ENCODE measurements around the gene MCF2L2. TPM values are rescaled to one million over a fixed set of nuclear protein-coding genes. Genes with fewer than 3 reads are reported as not detected.

MCF2L2 gene
- total RNA-seq, 1 experiment from 2014 or later: 1.7 TPM

- no peaks in the 10 kb centered on the region for H3K79me2 ChIP-seq (ENCODE audit: low read depth)
- peak overlapping the region; percentile 39 for H3K4me2 ChIP-seq
- no peak overlapping the region for H3K4me3 ChIP-seq
- CTCF ChIA-PET: interaction anchor here (0.6 to 0.7 kb wide), 2 partner anchors 841 to 1924 kb away, joined by 3 to 4 read pairs; no protein-coding TSS in a partner anchor
- intact Hi-C loops (cut with micrococcal nuclease; ENCODE audit: unreplicated experiment): no loop called here
- H3K36me3 ChIP-seq (ENCODE audit: low read depth): no peaks in the 10 kb centered on the region
- H3K9me2 ChIP-seq (ENCODE audit: insufficient read depth): no peaks in the 10 kb centered on the region
- DNase-seq: no peak
- peaks cover 13% of the 10 kb centered on the region; the same call in 1 of the 2 replicates for H3F3A ChIP-seq (ENCODE audit: insufficient read depth, low read depth)
- H3K27me3 ChIP-seq (ENCODE audit: insufficient read depth, low read depth): no peaks in the 10 kb centered on the region
- no peaks in the 10 kb centered on the region for H3K9me3 ChIP-seq (ENCODE audit: insufficient read depth, low read depth)
- H3K4me1 ChIP-seq (replicated peaks; ENCODE audit: insufficient read depth): peaks cover 26% of the 10 kb centered on the region
- H4K20me1 ChIP-seq (ENCODE audit: insufficient read depth): no peaks in the 10 kb centered on the region; the same call in 1 of the 2 replicates
- peak overlapping the region; percentile 32 for H3K27ac ChIP-seq
- TF ChIP-seq CTCF (conservative IDR thresholded peaks at IDR 0.05): no peak
- no peak for TF ChIP-seq EZH2 (IDR thresholded peaks at IDR 0.05; ENCODE audit: low read depth)
- BruUV-seq (replicated peaks): no TSS peak
- POLR2A ChIA-PET (ENCODE audit: unreplicated experiment): no interaction called here
- H2AFZ ChIP-seq: no peak overlapping the region
These were observed 100.3 kb downstream of the MCF2L2 start for GRCh38 chr3:183328164-183328563.

- no peaks in the 10 kb centered on the region for H3K27me3 ChIP-seq (ENCODE audit: insufficient read depth, low read depth)
- ChIA-PET CTCF (no interaction called here), POLR2A (ENCODE audit: unreplicated experiment) (no interaction called here)
- no peak for DNase-seq
- H3K27ac ChIP-seq: peak overlapping the region; percentile 32; the same call in 1 of the 2 replicates
- H3F3A ChIP-seq (ENCODE audit: insufficient read depth, low read depth): peaks cover 13% of the 10 kb centered on the region; the same call in 1 of the 2 replicates
- no peaks in the 10 kb centered on the region for H3K9me2 ChIP-seq (ENCODE audit: insufficient read depth)
- peaks cover 26% of the 10 kb centered on the region for H3K4me1 ChIP-seq (replicated peaks; ENCODE audit: insufficient read depth)
- H3K4me3 ChIP-seq: no peak overlapping the region
- H3K9me3 ChIP-seq (ENCODE audit: insufficient read depth, low read depth): no peaks in the 10 kb centered on the region
- no peak overlapping the region for H2AFZ ChIP-seq
- no TSS peak for BruUV-seq (replicated peaks)
- no peaks in the 10 kb centered on the region; the same call in 1 of the 2 replicates for H4K20me1 ChIP-seq (ENCODE audit: insufficient read depth)
- TF ChIP-seq EZH2 (IDR thresholded peaks at IDR 0.05; ENCODE audit: low read depth) (no peak), CTCF (conservative IDR thresholded peaks at IDR 0.05) (no peak)
- intact Hi-C loops (cut with micrococcal nuclease; ENCODE audit: unreplicated experiment): no loop called here
- H3K79me2 ChIP-seq (ENCODE audit: low read depth): no peaks in the 10 kb centered on the region
- H3K36me3 ChIP-seq (ENCODE audit: low read depth): no peaks in the 10 kb centered on the region
- peak overlapping the region; percentile 39; the same call in 1 of the 2 replicates for H3K4me2 ChIP-seq
These were observed 101.1 kb downstream of the MCF2L2 start for GRCh38 chr3:183327343-183327742.

GRCh38 chr3:183324083-183324482 lies 104.3 kb downstream of the MCF2L2 start:
- intact Hi-C loops (cut with micrococcal nuclease; ENCODE audit: unreplicated experiment): no loop called here
- Histone ChIP-seq H3K36me3 (ENCODE audit: low read depth) (no peaks in the 10 kb centered on the region), H3K4me2 (no peak overlapping the region), H3K79me2 (ENCODE audit: low read depth) (no peaks in the 10 kb centered on the region), H4K20me1 (ENCODE audit: insufficient read depth) (no peaks in the 10 kb centered on the region; the same call in 1 of the 2 replicates), H2AFZ (no peak overlapping the region), H3K9me3 (ENCODE audit: insufficient read depth, low read depth) (no peaks in the 10 kb centered on the region), H3K27ac (no peak overlapping the region), H3K4me3 (no peak overlapping the region), H3K9me2 (ENCODE audit: insufficient read depth) (no peaks in the 10 kb centered on the region), H3K4me1 (replicated peaks; ENCODE audit: insufficient read depth) (peaks cover 31% of the 10 kb centered on the region), H3K27me3 (ENCODE audit: insufficient read depth, low read depth) (no peaks in the 10 kb centered on the region), H3F3A (ENCODE audit: insufficient read depth, low read depth) (peaks cover 20% of the 10 kb centered on the region)
- ChIA-PET CTCF (no interaction called here), POLR2A (ENCODE audit: unreplicated experiment) (no interaction called here)
- TF ChIP-seq EZH2 (IDR thresholded peaks at IDR 0.05; ENCODE audit: low read depth) (no peak), CTCF (conservative IDR thresholded peaks at IDR 0.05) (no peak)
- no TSS peak for BruUV-seq (replicated peaks)
- no peak for DNase-seq
